Hepatocyte (in vitro differentiated cells): ENCODE measurements around the gene NLK. TPM values are rescaled to one million over a fixed set of nuclear protein-coding genes. Genes with fewer than 3 reads are reported as not detected.
"Not testable (repeated sequence)": the region's sequence is repeated elsewhere in the genome, so short reads cannot be mapped to it uniquely, and the experiment has no call there.

ENCODE experiments used
- DNase-seq: peaks from one replicate; pipeline ENCODE4 v3.0.0-alpha.2; 2016; ENCODE audit warnings: low spot score
- H2AFZ ChIP-seq: fragments of 200-600 bp; sonication (generic); 2 replicates; pipeline ENCODE4 v1.6.0; 2016; ENCODE audit warnings: antibody characterized with exemption, mild to moderate bottlenecking
- H3K27ac ChIP-seq: fragments of 200-600 bp; sonication (generic); 2 replicates; pipeline ENCODE4 v1.5.1; 2016; ENCODE audit warnings: mild to moderate bottlenecking
- H3K27me3 ChIP-seq: fragments of 200-600 bp; sonication (generic); 2 replicates; pipeline ENCODE4 v1.6.1; 2016
- H3K36me3 ChIP-seq: fragments of 200-600 bp; sonication (generic); replicated peaks from 2 replicates; pipeline ENCODE4 v1.5.1; 2016; ENCODE audit warnings: low read depth; ENCODE audit not compliant: insufficient read depth
- H3K4me1 ChIP-seq: fragments of 200-600 bp; sonication (generic); 2 replicates; pipeline ENCODE4 v1.5.1; 2016; ENCODE audit warnings: mild to moderate bottlenecking, moderate library complexity; ENCODE audit not compliant: insufficient read depth
- H3K4me2 ChIP-seq: fragments of 200-600 bp; sonication (generic); 2 replicates; pipeline ENCODE4 v1.6.0; 2016
- H3K4me3 ChIP-seq: fragments of 200-600 bp; sonication (generic); 2 replicates; pipeline ENCODE4 v1.5.1; 2016; ENCODE audit warnings: mild to moderate bottlenecking
- H3K79me2 ChIP-seq: fragments of 200-600 bp; sonication (generic); 2 replicates; pipeline ENCODE4 v1.6.0; 2017; ENCODE audit warnings: mild to moderate bottlenecking
- H3K9me2 ChIP-seq: fragments of 200-600 bp; sonication (generic); replicated peaks from 2 replicates; pipeline ENCODE4 v1.6.0; 2017; ENCODE audit warnings: mild to moderate bottlenecking; ENCODE audit not compliant: insufficient read depth
- H3K9me3 ChIP-seq: fragments of 200-600 bp; sonication (generic); 2 replicates; pipeline ENCODE4 v1.5.1; 2016; ENCODE audit warnings: low read depth, mild to moderate bottlenecking
- H4K20me1 ChIP-seq: fragments of 200-600 bp; sonication (generic); 2 replicates; pipeline ENCODE4 v1.6.0; 2016; ENCODE audit warnings: mild to moderate bottlenecking; ENCODE audit not compliant: insufficient read depth, poor library complexity, severe bottlenecking
- EZH2 ChIP-seq: fragments of 200-600 bp; sonication (generic); IDR thresholded peaks from 2 replicates; pipeline ENCODE4 v1.6.1; 2016; ENCODE audit warnings: antibody characterized with exemption, mild to moderate bottlenecking, borderline replicate concordance
- EZH2phosphoT487 ChIP-seq: fragments of 200-600 bp; sonication (generic); IDR thresholded peaks from one replicate; pipeline ENCODE4 v1.6.1; 2018; ENCODE audit warnings: antibody characterized with exemption, mild to moderate bottlenecking, low read depth, moderate library complexity; ENCODE audit not compliant: unreplicated experiment, severe bottlenecking
- WGBS: methylation state at CpG from one replicate; pipeline ENCODE4 v1.1.6; 2016; ENCODE audit warnings: low lambda C conversion rate; ENCODE audit errors: missing lambda C conversion rate; 5-methylcytosine and 5-hydroxymethylcytosine counted together
- polyA plus RNA-seq: library from polyadenylated mRNA; unstranded; fragments of >200 nt; fragmentation: Nextera tagmentation; extraction: Ambion mirVana; gene quantifications from 2 replicates; pipeline ENCODE4 v1.2.1, GENCODE V29; 2016
- total RNA-seq: library from RNA; depleted of rRNA; stranded (reverse); fragments of >200 nt; gene quantifications from 2 replicates; pipeline ENCODE4 v1.2.3, GENCODE V29; 2014
- TF ChIP-seq, protein P1 (sequence below): fragments of 200-600 bp; sonication (generic); IDR thresholded peaks from 2 replicates; pipeline ENCODE4 v1.5.1; 2016; ENCODE audit warnings: antibody characterized with exemption, mild to moderate bottlenecking; ENCODE audit not compliant: poor library complexity

NLK gene
- total and polyA plus RNA-seq, 2 experiments from 2014 or later: 5.2 to 24.9 TPM

DNA sequence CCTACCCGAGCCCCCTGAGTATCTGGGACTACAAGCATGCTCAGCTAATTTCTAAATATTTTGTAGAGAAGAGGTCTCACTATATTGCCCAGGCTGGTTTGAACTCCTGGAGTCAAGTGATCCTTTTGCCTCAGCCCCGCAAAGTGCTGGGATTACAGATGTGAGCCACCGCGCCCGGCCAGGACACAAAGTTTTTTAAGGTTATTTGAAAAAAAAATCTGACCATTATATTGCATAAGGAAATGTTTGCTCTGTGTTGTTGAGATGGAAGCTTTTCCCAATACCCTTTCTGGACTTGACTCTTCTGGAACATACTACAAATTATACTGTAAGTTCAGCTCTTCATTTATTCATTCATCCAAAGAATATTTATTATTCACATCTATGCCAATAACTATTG lies 143.2 kb downstream of the NLK start:
- H3K36me3 ChIP-seq: peaks cover 4% of the 10 kb centered on the region
- H3K4me3 ChIP-seq: no peak overlapping the region
- H2AFZ ChIP-seq: no peak overlapping the region
- no peak overlapping the region for H3K4me2 ChIP-seq
- no peaks in the 10 kb centered on the region for H4K20me1 ChIP-seq
- no peak for DNase-seq
- no peak overlapping the region for H3K27ac ChIP-seq
- WGBS: 93% methylated on average over 5 of the region's 5 CpGs
- no peaks in the 10 kb centered on the region for H3K9me2 ChIP-seq
- TF ChIP-seq EZH2 (no peak), EZH2phosphoT487 (no peak)
- TF ChIP-seq, protein P1, sequence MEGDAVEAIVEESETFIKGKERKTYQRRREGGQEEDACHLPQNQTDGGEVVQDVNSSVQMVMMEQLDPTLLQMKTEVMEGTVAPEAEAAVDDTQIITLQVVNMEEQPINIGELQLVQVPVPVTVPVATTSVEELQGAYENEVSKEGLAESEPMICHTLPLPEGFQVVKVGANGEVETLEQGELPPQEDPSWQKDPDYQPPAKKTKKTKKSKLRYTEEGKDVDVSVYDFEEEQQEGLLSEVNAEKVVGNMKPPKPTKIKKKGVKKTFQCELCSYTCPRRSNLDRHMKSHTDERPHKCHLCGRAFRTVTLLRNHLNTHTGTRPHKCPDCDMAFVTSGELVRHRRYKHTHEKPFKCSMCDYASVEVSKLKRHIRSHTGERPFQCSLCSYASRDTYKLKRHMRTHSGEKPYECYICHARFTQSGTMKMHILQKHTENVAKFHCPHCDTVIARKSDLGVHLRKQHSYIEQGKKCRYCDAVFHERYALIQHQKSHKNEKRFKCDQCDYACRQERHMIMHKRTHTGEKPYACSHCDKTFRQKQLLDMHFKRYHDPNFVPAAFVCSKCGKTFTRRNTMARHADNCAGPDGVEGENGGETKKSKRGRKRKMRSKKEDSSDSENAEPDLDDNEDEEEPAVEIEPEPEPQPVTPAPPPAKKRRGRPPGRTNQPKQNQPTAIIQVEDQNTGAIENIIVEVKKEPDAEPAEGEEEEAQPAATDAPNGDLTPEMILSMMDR: no peak
- H3K79me2 ChIP-seq: no peaks in the 10 kb centered on the region
- H3K4me1 ChIP-seq: peaks cover 7% of the 10 kb centered on the region
- H3K9me3 ChIP-seq: no peaks in the 10 kb centered on the region
- H3K27me3 ChIP-seq: no peaks in the 10 kb centered on the region

DNA sequence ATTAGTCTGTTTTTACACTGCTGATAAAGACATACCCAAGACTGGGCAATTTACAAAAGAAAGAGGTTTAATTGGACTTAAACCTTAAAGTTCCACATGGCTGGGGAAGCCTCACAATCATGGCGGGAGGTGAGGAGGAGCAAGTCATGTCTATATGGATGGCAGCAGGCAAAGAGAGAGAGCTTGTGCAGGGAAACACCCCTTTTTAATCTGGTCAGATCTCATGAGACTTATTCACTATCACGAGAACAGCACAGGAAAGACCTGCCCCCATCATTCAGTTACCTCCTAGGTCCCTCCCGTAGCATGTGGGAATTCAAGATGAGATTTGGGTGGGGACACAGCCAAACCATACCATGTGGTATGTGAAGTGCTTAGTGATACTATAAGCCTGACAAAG lies 144.0 kb downstream of the NLK start:
- 98% methylated on average over 3 of the region's 3 CpGs for WGBS
- not testable (repeated sequence) for H2AFZ ChIP-seq, H3K9me2 ChIP-seq, DNase-seq, H3K79me2 ChIP-seq, H3K27ac ChIP-seq, H3K9me3 ChIP-seq, H3K36me3 ChIP-seq, H4K20me1 ChIP-seq, H3K4me2 ChIP-seq, H3K27me3 ChIP-seq, H3K4me3 ChIP-seq, H3K4me1 ChIP-seq

DNA sequence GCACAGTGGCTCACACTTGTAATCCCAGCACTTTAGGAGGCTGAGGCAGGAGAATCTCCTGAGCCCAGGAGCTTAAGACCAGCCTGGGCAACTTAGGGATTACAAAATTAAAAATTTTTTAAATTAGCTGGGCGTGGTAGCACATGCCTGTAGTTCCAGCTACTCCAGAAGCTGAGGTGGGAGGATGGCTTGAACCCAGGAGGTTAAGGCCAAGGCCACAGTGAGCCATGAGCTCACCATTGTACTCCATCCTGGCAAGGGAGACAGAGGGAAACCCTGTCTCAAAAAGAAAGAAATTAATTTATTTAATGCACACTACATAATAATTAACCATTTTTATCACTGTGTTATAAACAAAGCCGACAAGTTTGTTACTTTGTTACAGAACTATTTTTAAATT lies 145.5 kb downstream of the NLK start:
- Histone ChIP-seq H3K4me3 (no peak overlapping the region), H3K9me3 (no peaks in the 10 kb centered on the region), H3K27me3 (no peaks in the 10 kb centered on the region), H3K9me2 (no peaks in the 10 kb centered on the region), H4K20me1 (no peaks in the 10 kb centered on the region), H2AFZ (no peak overlapping the region), H3K4me1 (peaks cover 7% of the 10 kb centered on the region), H3K27ac (no peak overlapping the region), H3K36me3 (peaks cover 4% of the 10 kb centered on the region), H3K4me2 (no peak overlapping the region), H3K79me2 (no peaks in the 10 kb centered on the region)
- TF ChIP-seq EZH2 (no peak), EZH2phosphoT487 (no peak)
- TF ChIP-seq, protein P1: no peak
- WGBS: 93% methylated on average over 2 of the region's 2 CpGs
- DNase-seq: no peak

DNA sequence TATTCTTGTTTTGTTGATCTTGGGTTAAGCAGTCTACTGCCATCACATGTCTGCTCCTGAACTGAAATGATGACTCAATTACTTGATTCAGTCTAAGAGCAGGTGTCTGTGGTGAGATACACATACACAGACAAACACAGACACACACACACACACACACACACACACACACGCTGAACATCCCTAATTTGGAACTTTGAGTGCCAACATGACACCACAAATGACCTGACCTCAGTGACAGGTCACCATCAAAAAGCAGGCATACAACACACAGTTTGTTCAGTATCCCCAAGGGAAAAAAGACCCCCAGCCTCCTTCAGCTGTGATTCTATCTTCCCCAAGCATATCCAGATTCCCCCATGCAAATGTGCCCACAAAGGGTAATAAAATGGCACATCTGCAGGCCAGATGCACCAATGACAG lies 146.4 kb downstream of the NLK start:
- peaks cover 7% of the 10 kb centered on the region for H3K4me1 ChIP-seq
- H3K4me3 ChIP-seq: no peak overlapping the region
- DNase-seq: no peak
- H3K79me2 ChIP-seq: no peaks in the 10 kb centered on the region
- 40% methylated on average over 1 of the region's 1 CpG for whole genome bisulfite sequencing
- no peak overlapping the region for H3K4me2 ChIP-seq
- H3K27me3 ChIP-seq: no peaks in the 10 kb centered on the region
- peaks cover 4% of the 10 kb centered on the region for H3K36me3 ChIP-seq
- H2AFZ ChIP-seq: no peak overlapping the region
- no peak overlapping the region for H3K27ac ChIP-seq
- no peaks in the 10 kb centered on the region for H3K9me2 ChIP-seq
- no peaks in the 10 kb centered on the region for H4K20me1 ChIP-seq
- H3K9me3 ChIP-seq: no peaks in the 10 kb centered on the region
- TF ChIP-seq EZH2 (no peak), EZH2phosphoT487 (no peak)
- TF ChIP-seq, protein P1: no peak
